Left ventricle myocardium inferior (tissue), 1 donor: ENCODE measurements around the gene COPG1. TPM values are rescaled to one million over a fixed set of nuclear protein-coding genes. Genes with fewer than 3 reads are reported as not detected.
A peak's percentile ranks its signal among the peaks of the same experiment; 100 is the strongest.

Experiments
- DNase-seq: peaks from one replicate; pipeline ENCODE4 v3.0.0-alpha.2; 2020
- H3K27ac ChIP-seq: fragments of 200-600 bp; replicated peaks from 2 replicates; pipeline ENCODE4 v1.8.0; 2021
- H3K27me3 ChIP-seq: fragments of 200-600 bp; 2 replicates; pipeline ENCODE4 v1.8.0; 2021; ENCODE audit warnings: low read depth
- H3K36me3 ChIP-seq: fragments of 200-600 bp; 2 replicates; pipeline ENCODE4 v1.8.0; 2021
- H3K4me1 ChIP-seq: fragments of 200-600 bp; 2 replicates; pipeline ENCODE4 v1.8.0; 2021
- H3K4me3 ChIP-seq: fragments of 200-600 bp; 2 replicates; pipeline ENCODE4 v1.8.0; 2021; ENCODE audit warnings: mild to moderate bottlenecking, moderate library complexity
- H3K9me3 ChIP-seq: fragments of 200-600 bp; replicated peaks from 2 replicates; pipeline ENCODE4 v1.8.0; 2021
- intact Hi-C: fragments of 100-400 bp; cut with micrococcal nuclease; formaldehyde crosslinking; loops from one replicate; pipeline ENCODE4 v1.11.0; 2022
- total RNA-seq: library from RNA; stranded (reverse); fragmentation: NEBNext Ultra II Directional; extraction: Animal tissue kit (Norgen Biotek cat#: 25700); gene quantifications from one replicate; pipeline ENCODE4 v1.2.1, GENCODE V29; 2021
- TF ChIP-seq, protein P1 (sequence below): fragments of 200-600 bp; IDR thresholded peaks from 2 replicates; pipeline ENCODE4 v1.8.0; 2021; ENCODE audit warnings: antibody characterized with exemption, mild to moderate bottlenecking, borderline replicate concordance
- donor health status: DM: no; HTN: yes; CAD: no; lungs with severe emphysema.

Gene COPG1
- total RNA-seq, 1 donor from 2014 or later: 86.1 TPM

DNA sequence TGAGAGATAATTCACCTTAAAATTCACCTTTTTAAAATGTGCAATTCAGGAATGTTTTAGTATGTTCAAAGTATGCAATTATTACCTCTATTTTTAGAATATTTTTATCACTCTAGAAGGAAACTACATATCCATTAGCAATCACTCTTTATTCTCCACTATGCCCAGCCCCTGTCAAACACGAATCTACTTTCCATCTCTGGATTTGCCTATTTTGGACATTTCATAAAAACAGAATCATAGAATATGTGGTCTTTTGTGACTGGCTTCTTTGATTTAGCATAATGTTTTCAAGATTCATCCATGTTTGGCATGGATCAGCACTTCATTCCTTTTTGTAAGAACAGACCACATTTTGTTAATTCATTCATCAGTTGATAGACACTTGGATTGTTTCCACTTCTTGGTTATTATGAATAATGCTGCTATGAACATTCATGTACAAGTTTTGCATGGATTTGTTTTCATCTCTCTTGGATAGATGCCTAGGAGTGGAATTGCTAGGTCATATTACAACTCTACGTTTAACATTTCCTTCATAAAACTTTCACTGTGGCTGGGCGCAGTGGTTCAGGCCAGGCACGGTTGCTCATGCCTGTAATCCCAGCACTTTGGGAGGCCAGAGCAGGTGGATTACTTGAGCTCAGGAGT, 42.0 kb downstream of the COPG1 start:
- Histone ChIP-seq H3K4me3 (no peak overlapping the region), H3K27ac (no peak overlapping the region), H3K27me3 (no peaks in the 10 kb centered on the region), H3K4me1 (no peaks in the 10 kb centered on the region), H3K9me3 (no peaks in the 10 kb centered on the region), H3K36me3 (peaks cover 87% of the 10 kb centered on the region)
- no peak for DNase-seq
- intact Hi-C loops: no loop called here
- TF ChIP-seq, protein P1, sequence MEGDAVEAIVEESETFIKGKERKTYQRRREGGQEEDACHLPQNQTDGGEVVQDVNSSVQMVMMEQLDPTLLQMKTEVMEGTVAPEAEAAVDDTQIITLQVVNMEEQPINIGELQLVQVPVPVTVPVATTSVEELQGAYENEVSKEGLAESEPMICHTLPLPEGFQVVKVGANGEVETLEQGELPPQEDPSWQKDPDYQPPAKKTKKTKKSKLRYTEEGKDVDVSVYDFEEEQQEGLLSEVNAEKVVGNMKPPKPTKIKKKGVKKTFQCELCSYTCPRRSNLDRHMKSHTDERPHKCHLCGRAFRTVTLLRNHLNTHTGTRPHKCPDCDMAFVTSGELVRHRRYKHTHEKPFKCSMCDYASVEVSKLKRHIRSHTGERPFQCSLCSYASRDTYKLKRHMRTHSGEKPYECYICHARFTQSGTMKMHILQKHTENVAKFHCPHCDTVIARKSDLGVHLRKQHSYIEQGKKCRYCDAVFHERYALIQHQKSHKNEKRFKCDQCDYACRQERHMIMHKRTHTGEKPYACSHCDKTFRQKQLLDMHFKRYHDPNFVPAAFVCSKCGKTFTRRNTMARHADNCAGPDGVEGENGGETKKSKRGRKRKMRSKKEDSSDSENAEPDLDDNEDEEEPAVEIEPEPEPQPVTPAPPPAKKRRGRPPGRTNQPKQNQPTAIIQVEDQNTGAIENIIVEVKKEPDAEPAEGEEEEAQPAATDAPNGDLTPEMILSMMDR: no peak

DNA sequence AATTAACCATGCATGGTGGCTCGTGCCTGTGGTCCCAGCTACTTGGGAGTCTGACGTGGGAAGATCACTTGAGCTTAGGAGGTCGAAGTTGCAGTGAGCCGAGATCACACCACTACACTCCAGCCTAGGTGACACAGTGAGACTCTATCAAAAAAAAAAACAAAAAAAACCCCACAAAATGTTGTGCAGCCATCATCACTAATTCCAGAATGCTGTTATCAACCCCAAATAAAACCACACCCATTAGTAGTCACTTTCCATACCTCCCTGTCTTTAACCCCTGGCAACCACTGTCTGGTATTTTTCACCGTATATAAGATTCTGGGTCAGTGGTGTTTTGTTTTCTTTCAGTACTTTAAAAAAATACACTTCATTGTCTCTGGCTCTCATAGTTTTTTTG, 45.9 kb downstream of the COPG1 start:
- H3K4me3 ChIP-seq: no peak overlapping the region
- no peak overlapping the region for H3K27ac ChIP-seq
- H3K36me3 ChIP-seq: peaks cover 94% of the 10 kb centered on the region
- intact Hi-C loops: no loop called here
- H3K4me1 ChIP-seq: no peaks in the 10 kb centered on the region
- no peaks in the 10 kb centered on the region for H3K9me3 ChIP-seq
- H3K27me3 ChIP-seq: no peaks in the 10 kb centered on the region
- TF ChIP-seq, protein P1: no peak
- DNase-seq: no peak

DNA sequence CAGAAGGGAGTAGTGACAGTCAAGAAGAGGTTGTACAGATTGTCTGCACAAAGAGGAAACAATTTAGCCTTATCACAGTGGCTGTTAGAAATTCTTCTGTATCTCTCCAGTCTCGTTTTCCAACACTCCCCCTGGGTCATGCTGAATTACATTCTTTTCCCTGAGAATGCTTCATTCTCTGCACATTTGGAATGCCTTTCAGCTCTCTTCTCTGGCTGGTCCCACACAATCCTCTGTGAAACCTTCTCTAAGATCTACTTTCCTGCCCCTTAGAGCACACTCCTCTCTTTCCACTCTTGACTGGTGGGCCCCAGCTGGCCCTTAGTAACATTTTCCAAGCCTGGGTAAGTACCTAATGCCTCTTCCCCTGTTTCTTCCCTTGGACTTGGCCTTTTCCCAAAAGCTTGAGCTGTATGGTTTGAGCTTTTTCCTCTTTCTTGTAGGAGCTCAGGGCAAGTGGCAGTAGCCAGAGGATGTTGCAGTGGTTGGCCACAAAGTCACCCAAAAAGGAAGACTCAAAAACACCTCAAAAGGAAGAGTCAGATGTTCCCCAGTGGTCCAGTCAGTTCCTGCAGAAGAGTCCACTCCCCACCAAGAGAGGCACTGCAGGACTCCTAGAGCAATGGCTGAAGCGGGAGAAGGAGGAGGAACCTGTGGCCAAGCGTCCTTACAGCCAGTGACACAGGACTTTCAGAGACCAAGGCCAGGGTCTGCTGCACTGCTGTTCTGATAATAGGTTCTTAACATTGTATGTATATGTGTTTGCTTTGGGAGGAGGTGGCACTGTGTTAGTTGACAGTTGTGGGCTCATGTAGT, 54.9 kb downstream of the COPG1 start:
- Histone ChIP-seq H3K27me3 (no peaks in the 10 kb centered on the region), H3K4me3 (no peak overlapping the region), H3K9me3 (no peaks in the 10 kb centered on the region), H3K36me3 (peaks cover 50% of the 10 kb centered on the region), H3K27ac (peak overlapping the region; percentile 73), H3K4me1 (peaks cover 32% of the 10 kb centered on the region)
- no peak for DNase-seq
- intact Hi-C loops: no loop called here
- TF ChIP-seq, protein P1: no peak

DNA sequence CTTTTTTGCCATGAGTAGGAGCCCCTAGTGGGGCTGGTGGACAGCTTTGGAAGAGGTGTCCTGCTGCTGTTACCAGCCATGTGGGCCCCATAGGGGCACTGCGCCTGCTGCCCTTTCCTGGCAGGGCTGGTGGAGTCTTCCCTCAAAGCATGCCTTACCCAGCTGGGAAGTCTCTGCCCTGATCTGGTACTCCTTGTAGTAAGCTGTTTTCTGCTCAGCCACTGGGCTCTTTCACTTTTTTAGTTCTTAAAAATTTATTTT, 55.5 kb downstream of the COPG1 start:
- Histone ChIP-seq H3K36me3 (peaks cover 45% of the 10 kb centered on the region), H3K27me3 (no peaks in the 10 kb centered on the region), H3K4me1 (peaks cover 32% of the 10 kb centered on the region), H3K27ac (peak overlapping the region; percentile 73), H3K4me3 (no peak overlapping the region), H3K9me3 (no peaks in the 10 kb centered on the region)
- TF ChIP-seq, protein P1: no peak
- intact Hi-C loops: no loop called here
- DNase-seq: no peak

DNA sequence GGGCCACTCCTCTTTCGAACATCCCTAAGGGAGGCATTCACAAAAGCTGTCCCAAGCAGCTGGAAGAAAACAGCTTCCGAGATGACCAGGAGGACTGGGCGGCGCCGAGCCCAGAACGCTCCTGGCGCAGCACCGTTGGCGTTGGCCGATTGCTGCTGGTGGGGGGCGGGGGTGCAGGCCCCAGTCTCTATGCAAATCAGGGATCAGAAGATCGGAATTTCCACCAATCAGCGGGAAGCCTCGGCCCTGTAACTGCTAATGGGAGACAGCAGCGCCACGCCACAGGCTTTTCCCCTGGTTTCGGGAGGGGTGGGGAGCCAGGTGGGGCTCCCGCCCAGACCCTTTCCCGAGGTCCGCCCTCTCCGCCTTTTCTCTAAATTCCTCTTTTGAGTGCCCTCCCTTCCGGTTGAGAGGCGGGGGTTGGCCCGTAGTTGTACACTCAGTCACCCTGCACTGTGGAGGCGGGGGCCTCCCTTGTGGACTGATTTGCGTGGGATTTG, 56.2 kb downstream of the COPG1 start:
- H3K27ac ChIP-seq: peak overlapping the region; percentile 73
- H3K4me1 ChIP-seq: peaks cover 32% of the 10 kb centered on the region
- TF ChIP-seq, protein P1: no peak
- H3K4me3 ChIP-seq: peak overlapping the region; percentile 46
- no peaks in the 10 kb centered on the region for H3K27me3 ChIP-seq
- peak; percentile 81 for DNase-seq
- intact Hi-C loops: no loop called here
- no peaks in the 10 kb centered on the region for H3K9me3 ChIP-seq
- peaks cover 38% of the 10 kb centered on the region for H3K36me3 ChIP-seq
